GM23338 (cell line): Measurements from ENCODE around the gene NPLOC4. TPM values are rescaled to one million over a fixed set of nuclear protein-coding genes. Genes with fewer than 3 reads are reported as not detected.

ENCODE experiments used
- ATAC-seq: fragments of 200-7000 bp; cut with Tn5 transposase; 3 replicates; pipeline ENCODE4 v1.9.1; 2020
- DNase-seq: peaks from one replicate; pipeline ENCODE4 v3.0.0-alpha.2; 2015; ENCODE audit warnings: low spot score
- H2AFZ ChIP-seq: fragments of 200-600 bp; sonication (generic); 2 replicates; pipeline ENCODE4 v1.8.0; 2016; ENCODE audit warnings: antibody characterized with exemption, mild to moderate bottlenecking, moderate library complexity
- H3F3A ChIP-seq: fragments of 200-600 bp; sonication (generic); replicated peaks from 2 replicates; pipeline ENCODE4 v1.8.0; 2017; ENCODE audit warnings: antibody characterized with exemption, mixed run types, low read depth
- H3K27ac ChIP-seq: fragments of 200-600 bp; sonication (generic); 2 replicates; pipeline ENCODE4 v1.6.1; 2016; ENCODE audit warnings: low read depth
- H3K27me3 ChIP-seq: fragments of 200-600 bp; sonication (generic); 2 replicates; pipeline ENCODE4 v1.8.0; 2016; ENCODE audit warnings: mild to moderate bottlenecking, mixed run types, moderate library complexity; ENCODE audit not compliant: insufficient read depth
- H3K36me3 ChIP-seq: fragments of 200-600 bp; sonication (generic); 2 replicates; pipeline ENCODE4 v1.8.0; 2016; ENCODE audit warnings: mild to moderate bottlenecking; ENCODE audit not compliant: insufficient read depth
- H3K4me1 ChIP-seq: fragments of 200-600 bp; sonication (generic); 2 replicates; pipeline ENCODE4 v1.8.0; 2016; ENCODE audit warnings: mild to moderate bottlenecking, moderate library complexity; ENCODE audit not compliant: insufficient read depth
- H3K4me2 ChIP-seq: fragments of 200-600 bp; sonication (generic); 2 replicates; pipeline ENCODE4 v1.7.1; 2017; ENCODE audit warnings: mixed run types
- H3K4me3 ChIP-seq: fragments of 200-600 bp; sonication (generic); 2 replicates; pipeline ENCODE4 v1.6.1; 2016; ENCODE audit warnings: mixed run types
- H3K79me2 ChIP-seq: fragments of 200-600 bp; sonication (generic); replicated peaks from 2 replicates; pipeline ENCODE4 v1.8.0; 2017; ENCODE audit warnings: mild to moderate bottlenecking; ENCODE audit not compliant: insufficient read depth
- H3K9me2 ChIP-seq: fragments of 200-600 bp; sonication (generic); 2 replicates; pipeline ENCODE4 v1.8.0; 2017; ENCODE audit not compliant: insufficient read depth
- H4K20me1 ChIP-seq: fragments of 200-600 bp; sonication (generic); replicated peaks from 2 replicates; pipeline ENCODE4 v1.8.0; 2017; ENCODE audit warnings: mild to moderate bottlenecking; ENCODE audit not compliant: insufficient read depth
- H3K27ac Mint-ChIP-seq: 2 replicates; pipeline ENCODE4 v1.8.0; 2020; ENCODE audit warnings: inconsistent platforms, mild to moderate bottlenecking, moderate library complexity, mixed read lengths
- H3K27me3 Mint-ChIP-seq: 3 replicates; pipeline ENCODE4 v1.8.0; 2022; ENCODE audit warnings: low read depth, mild to moderate bottlenecking, moderate library complexity, mixed read lengths, inconsistent platforms; ENCODE audit not compliant: insufficient read depth, poor library complexity
- H3K36me3 Mint-ChIP-seq: 3 replicates; pipeline ENCODE4 v1.8.0; 2021; ENCODE audit warnings: low read depth, mild to moderate bottlenecking, inconsistent platforms, moderate library complexity, mixed read lengths
- H3K4me1 Mint-ChIP-seq: 3 replicates; pipeline ENCODE4 v1.8.0; 2020; ENCODE audit warnings: mild to moderate bottlenecking, inconsistent platforms, mixed read lengths
- H3K4me3 Mint-ChIP-seq: 3 replicates; pipeline ENCODE4 v1.8.0; 2021; ENCODE audit warnings: moderate library complexity, mild to moderate bottlenecking, inconsistent platforms, mixed read lengths
- H3K9me3 Mint-ChIP-seq: 3 replicates; pipeline ENCODE4 v1.8.0; 2020; ENCODE audit warnings: moderate library complexity, mild to moderate bottlenecking, inconsistent platforms, mixed read lengths
- CREB1 ChIP-seq: fragments of 250-450 bp; sonication (Bioruptor Pico); IDR thresholded peaks from 2 replicates; pipeline ENCODE4 v1.5.0; 2020; ENCODE audit warnings: low read depth, mild to moderate bottlenecking, moderate library complexity
- EZH2 ChIP-seq: fragments of 200-600 bp; sonication (generic); IDR thresholded peaks from one replicate; pipeline ENCODE4 v1.8.0; 2017; ENCODE audit warnings: antibody characterized with exemption, mild to moderate bottlenecking, low read depth; ENCODE audit not compliant: unreplicated experiment
- EZH2phosphoT487 ChIP-seq: fragments of 200-600 bp; sonication (generic); IDR thresholded peaks from one replicate; pipeline ENCODE4 v1.8.1; 2018; ENCODE audit warnings: antibody characterized with exemption; ENCODE audit not compliant: unreplicated experiment
- JUNB ChIP-seq: IDR thresholded peaks from one replicate; pipeline ENCODE4 v1.6.1; 2016; ENCODE audit warnings: antibody characterized with exemption; ENCODE audit not compliant: unreplicated experiment
- NANOG ChIP-seq: IDR thresholded peaks from 2 replicates; pipeline ENCODE4 v1.6.1; 2016; ENCODE audit warnings: antibody characterized with exemption, borderline replicate concordance
- POLR2AphosphoS5 ChIP-seq: IDR thresholded peaks from 2 replicates; pipeline ENCODE4 v1.6.1; 2016; ENCODE audit warnings: antibody characterized with exemption, low read depth
- REST ChIP-seq: IDR thresholded peaks from one replicate; pipeline ENCODE4 v1.6.1; 2018; ENCODE audit warnings: antibody characterized with exemption; ENCODE audit not compliant: unreplicated experiment
- ZNF114 ChIP-seq: fragments of 250-450 bp; sonication (Bioruptor Pico); IDR thresholded peaks from 2 replicates; pipeline ENCODE4 v1.5.0; 2020; ENCODE audit warnings: mild to moderate bottlenecking, moderate library complexity
- ZNF331 ChIP-seq: fragments of 250-450 bp; sonication (Bioruptor Pico); IDR thresholded peaks from 2 replicates; pipeline ENCODE4 v1.5.0; 2020; ENCODE audit warnings: low read depth, mild to moderate bottlenecking, moderate library complexity
- ZNF462 ChIP-seq: fragments of 250-450 bp; sonication (Bioruptor Pico); IDR thresholded peaks from 2 replicates; pipeline ENCODE4 v1.5.0; 2020; ENCODE audit warnings: mild to moderate bottlenecking, moderate library complexity
- polyA plus RNA-seq: library from polyadenylated mRNA; unstranded; fragments of >200 nt; fragmentation: Nextera tagmentation; extraction: Ambion mirVana; gene quantifications from 2 replicates; pipeline ENCODE4 v1.2.1, GENCODE V29; 2016
- total RNA-seq: library from RNA; depleted of rRNA; stranded (reverse); fragments of >200 nt; shearing (Covaris generic); gene quantifications from 2 replicates; pipeline ENCODE4 v1.2.3, GENCODE V29; 2014
- TF ChIP-seq, protein P1 (sequence below), 2 experiments: fragments of 200-600 bp in 1 of 2; sonication (generic) in 1 of 2; conservative IDR thresholded peaks; 2 replicates each; pipeline versions ENCODE4 v1.5.1 to v1.6.1; 2016 to 2017; ENCODE audit warnings: antibody characterized with exemption in 2 of 2, low read depth in 2 of 2, mild to moderate bottlenecking in 2 of 2, moderate library complexity in 1 of 2
- TF ChIP-seq, protein P2 (sequence below): IDR thresholded peaks from 2 replicates; pipeline ENCODE4 v1.6.1; 2016; ENCODE audit warnings: antibody characterized with exemption

Gene NPLOC4
- total and polyA plus RNA-seq, 2 experiments from 2014 or later: 24.1 to 79.1 TPM

DNA sequence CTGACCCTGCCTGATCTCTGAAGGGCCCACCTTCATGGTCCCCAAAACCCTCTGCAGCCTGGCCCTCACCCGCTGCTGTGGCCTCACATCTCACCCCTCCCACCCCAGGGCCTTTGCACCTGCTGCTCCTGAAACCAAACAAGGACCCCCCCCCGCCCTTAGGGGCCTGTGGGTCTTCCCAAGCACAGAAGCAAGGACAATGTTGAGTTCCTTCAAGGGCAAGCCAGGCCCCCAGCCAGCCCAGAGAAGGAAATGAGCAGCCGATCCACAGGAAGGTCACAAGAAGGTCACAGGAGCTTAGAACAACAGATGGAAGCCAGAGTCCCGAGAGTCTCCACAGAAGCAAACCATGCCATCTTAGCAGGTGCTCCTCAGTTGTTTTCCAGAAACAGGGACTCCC, 19.9 kb upstream of the NPLOC4 start (continued):
- no peak for TF ChIP-seq REST

GRCh38 chr17:81656118-81656743, 19.3 kb upstream of the NPLOC4 start, which contains the start of gene PDE6G:
Gene PDE6G (minus strand): TSS chr17:81656542. CDS start chr17:81653305, 3,237 bp downstream.
- Histone ChIP-seq H3K4me2 (no peak within 1 kb of the TSS), H3F3A (no peaks in the 10 kb centered on the region), H3K4me3 (no peak within 1 kb of the TSS), H3K79me2 (no peaks in the 10 kb centered on the region), H3K36me3 (no peaks in the 10 kb centered on the region), H4K20me1 (no peaks in the 10 kb centered on the region), H2AFZ (no peak within 1 kb of the TSS), H3K27me3 (no peaks in the 10 kb centered on the region), H3K27ac (no peak within 1 kb of the TSS), H3K4me1 (peaks cover 13% of the 10 kb centered on the region), H3K9me2 (no peaks in the 10 kb centered on the region)
- H3K36me3 Mint-ChIP-seq: no peaks in the 10 kb centered on the region
- peaks cover 8% of the 10 kb centered on the region for H3K4me1 Mint-ChIP-seq
- ATAC-seq (no peak), DNase-seq (no peak)
- H3K9me3 Mint-ChIP-seq: no peaks in the 10 kb centered on the region
- H3K27ac Mint-ChIP-seq: no peak within 1 kb of the TSS
- H3K27me3 Mint-ChIP-seq: peaks cover 13% of the 10 kb centered on the region
- H3K4me3 Mint-ChIP-seq: no peak within 1 kb of the TSS
- TF ChIP-seq JUNB (no peak), POLR2AphosphoS5 (no peak), CREB1 (CRISPR knock-in tag) (no peak), ZNF114 (CRISPR knock-in tag) (no peak), EZH2phosphoT487 (no peak), NANOG (no peak), ZNF462 (no peak), ZNF331 (CRISPR knock-in tag) (no peak), EZH2 (no peak)
- TF ChIP-seq, protein P1, sequence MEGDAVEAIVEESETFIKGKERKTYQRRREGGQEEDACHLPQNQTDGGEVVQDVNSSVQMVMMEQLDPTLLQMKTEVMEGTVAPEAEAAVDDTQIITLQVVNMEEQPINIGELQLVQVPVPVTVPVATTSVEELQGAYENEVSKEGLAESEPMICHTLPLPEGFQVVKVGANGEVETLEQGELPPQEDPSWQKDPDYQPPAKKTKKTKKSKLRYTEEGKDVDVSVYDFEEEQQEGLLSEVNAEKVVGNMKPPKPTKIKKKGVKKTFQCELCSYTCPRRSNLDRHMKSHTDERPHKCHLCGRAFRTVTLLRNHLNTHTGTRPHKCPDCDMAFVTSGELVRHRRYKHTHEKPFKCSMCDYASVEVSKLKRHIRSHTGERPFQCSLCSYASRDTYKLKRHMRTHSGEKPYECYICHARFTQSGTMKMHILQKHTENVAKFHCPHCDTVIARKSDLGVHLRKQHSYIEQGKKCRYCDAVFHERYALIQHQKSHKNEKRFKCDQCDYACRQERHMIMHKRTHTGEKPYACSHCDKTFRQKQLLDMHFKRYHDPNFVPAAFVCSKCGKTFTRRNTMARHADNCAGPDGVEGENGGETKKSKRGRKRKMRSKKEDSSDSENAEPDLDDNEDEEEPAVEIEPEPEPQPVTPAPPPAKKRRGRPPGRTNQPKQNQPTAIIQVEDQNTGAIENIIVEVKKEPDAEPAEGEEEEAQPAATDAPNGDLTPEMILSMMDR (conservative IDR thresholded peaks at IDR 0.05; ENCODE audit: low read depth in 2 of 2): no peak
- TF ChIP-seq, protein P2, sequence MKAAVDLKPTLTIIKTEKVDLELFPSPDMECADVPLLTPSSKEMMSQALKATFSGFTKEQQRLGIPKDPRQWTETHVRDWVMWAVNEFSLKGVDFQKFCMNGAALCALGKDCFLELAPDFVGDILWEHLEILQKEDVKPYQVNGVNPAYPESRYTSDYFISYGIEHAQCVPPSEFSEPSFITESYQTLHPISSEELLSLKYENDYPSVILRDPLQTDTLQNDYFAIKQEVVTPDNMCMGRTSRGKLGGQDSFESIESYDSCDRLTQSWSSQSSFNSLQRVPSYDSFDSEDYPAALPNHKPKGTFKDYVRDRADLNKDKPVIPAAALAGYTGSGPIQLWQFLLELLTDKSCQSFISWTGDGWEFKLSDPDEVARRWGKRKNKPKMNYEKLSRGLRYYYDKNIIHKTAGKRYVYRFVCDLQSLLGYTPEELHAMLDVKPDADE: no peak
